ENCODE measurements around the gene HEPN1.

DNA sequence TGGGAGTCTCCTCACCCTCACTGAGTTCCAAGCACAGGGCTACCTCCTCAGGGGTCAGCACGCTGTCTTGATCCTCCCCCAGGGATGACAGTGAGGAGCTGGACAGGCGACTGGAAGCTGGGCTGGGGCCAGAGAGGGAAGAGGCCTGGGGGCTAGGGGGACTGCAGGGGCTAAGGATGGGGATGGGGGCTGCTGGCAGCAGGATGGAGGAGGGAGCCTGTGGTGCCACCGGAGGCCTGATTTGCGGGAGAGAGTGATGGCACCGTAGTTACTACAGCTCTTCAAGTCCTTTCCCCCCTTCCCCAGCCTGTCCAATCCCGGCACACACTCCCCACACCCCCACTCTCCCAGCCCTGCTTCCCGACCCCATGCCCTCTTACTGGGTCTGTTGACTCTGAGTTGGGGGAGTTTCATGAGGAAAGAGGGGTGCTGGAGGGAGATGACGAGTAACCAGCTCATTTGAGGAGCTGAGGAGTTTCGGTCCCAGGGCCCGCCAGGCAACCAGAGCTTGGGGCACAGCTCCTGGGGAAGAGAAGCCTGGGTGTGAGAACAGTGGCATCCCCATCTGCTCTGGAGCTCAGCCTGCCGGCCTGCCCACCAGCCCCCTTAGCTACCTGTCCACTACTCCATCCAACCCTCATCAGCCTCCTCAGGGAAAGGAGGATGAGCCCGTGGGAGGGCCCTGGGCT is 31.9 kb upstream of the HEPN1 start:
- TF ChIP-seq KDM5A (IDR thresholded peaks at IDR 0.05) (no peak), RCOR1 (IDR thresholded peaks at IDR 0.05; ENCODE audit: low read depth, low read length) (no peak), POLR2A (IDR thresholded peaks at IDR 0.05; ENCODE audit: low read length) (no peak), JUN (IDR thresholded peaks at IDR 0.05) (no peak), EP300 (IDR thresholded peaks at IDR 0.05) (no peak)
- TF ChIP-seq, protein P1, sequence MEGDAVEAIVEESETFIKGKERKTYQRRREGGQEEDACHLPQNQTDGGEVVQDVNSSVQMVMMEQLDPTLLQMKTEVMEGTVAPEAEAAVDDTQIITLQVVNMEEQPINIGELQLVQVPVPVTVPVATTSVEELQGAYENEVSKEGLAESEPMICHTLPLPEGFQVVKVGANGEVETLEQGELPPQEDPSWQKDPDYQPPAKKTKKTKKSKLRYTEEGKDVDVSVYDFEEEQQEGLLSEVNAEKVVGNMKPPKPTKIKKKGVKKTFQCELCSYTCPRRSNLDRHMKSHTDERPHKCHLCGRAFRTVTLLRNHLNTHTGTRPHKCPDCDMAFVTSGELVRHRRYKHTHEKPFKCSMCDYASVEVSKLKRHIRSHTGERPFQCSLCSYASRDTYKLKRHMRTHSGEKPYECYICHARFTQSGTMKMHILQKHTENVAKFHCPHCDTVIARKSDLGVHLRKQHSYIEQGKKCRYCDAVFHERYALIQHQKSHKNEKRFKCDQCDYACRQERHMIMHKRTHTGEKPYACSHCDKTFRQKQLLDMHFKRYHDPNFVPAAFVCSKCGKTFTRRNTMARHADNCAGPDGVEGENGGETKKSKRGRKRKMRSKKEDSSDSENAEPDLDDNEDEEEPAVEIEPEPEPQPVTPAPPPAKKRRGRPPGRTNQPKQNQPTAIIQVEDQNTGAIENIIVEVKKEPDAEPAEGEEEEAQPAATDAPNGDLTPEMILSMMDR (IDR thresholded peaks at IDR 0.05): no peak
- TF ChIP-seq, protein P2, sequence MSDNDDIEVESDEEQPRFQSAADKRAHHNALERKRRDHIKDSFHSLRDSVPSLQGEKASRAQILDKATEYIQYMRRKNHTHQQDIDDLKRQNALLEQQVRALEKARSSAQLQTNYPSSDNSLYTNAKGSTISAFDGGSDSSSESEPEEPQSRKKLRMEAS (IDR thresholded peaks at IDR 0.05): no peak
- TF ChIP-seq, protein P3, sequence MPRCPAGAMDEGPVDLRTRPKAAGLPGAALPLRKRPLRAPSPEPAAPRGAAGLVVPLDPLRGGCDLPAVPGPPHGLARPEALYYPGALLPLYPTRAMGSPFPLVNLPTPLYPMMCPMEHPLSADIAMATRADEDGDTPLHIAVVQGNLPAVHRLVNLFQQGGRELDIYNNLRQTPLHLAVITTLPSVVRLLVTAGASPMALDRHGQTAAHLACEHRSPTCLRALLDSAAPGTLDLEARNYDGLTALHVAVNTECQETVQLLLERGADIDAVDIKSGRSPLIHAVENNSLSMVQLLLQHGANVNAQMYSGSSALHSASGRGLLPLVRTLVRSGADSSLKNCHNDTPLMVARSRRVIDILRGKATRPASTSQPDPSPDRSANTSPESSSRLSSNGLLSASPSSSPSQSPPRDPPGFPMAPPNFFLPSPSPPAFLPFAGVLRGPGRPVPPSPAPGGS (IDR thresholded peaks at IDR 0.05): no peak
